ENCODE data around the gene CRNKL1.

Gene CRNKL1

GRCh38 chr20:20063941-20064702 is 11.9 kb upstream of the CRNKL1 start:
- no peak for DNase-seq (ENCODE audit: low read depth)

GRCh38 chr20:20060234-20060998 is 8.2 kb upstream of the CRNKL1 start:
- no peak for DNase-seq (ENCODE audit: low read depth)

- DNase-seq (ENCODE audit: low read depth): no peak
Measured at GRCh38 chr20:20051767-20052073, 546 bp downstream of the CRNKL1 start.

GRCh38 chr20:20039752-20040387 is 12.4 kb downstream of the CRNKL1 start:
- no peak for DNase-seq (ENCODE audit: low read depth)

GRCh38 chr20:20038586-20038985 is 13.7 kb downstream of the CRNKL1 start:
- no peak for DNase-seq (ENCODE audit: low read depth)

- no peak for DNase-seq (ENCODE audit: low read depth)
Measured at GRCh38 chr20:20037960-20038359, 14.3 kb downstream of the CRNKL1 start.

GRCh38 chr20:20036756-20037155 is 15.5 kb downstream of the CRNKL1 start:
- DNase-seq (ENCODE audit: low read depth): no peak

GRCh38 chr20:20034486-20034885 is 17.8 kb downstream of the CRNKL1 start:
- DNase-seq (ENCODE audit: low read depth): no peak

GRCh38 chr20:20031790-20032189 is 20.5 kb downstream of the CRNKL1 start:
- no peak for DNase-seq (ENCODE audit: low read depth)

GRCh38 chr20:20027284-20027683 is 25.0 kb downstream of the CRNKL1 start:
- DNase-seq (ENCODE audit: low read depth): no peak

GRCh38 chr20:20024942-20025341 is 27.3 kb downstream of the CRNKL1 start:
- no peak for DNase-seq (ENCODE audit: low read depth)

- DNase-seq (ENCODE audit: low read depth): no peak
Measured at GRCh38 chr20:20023395-20023794, 28.9 kb downstream of the CRNKL1 start.

- no peak for DNase-seq (ENCODE audit: low read depth)
Measured at GRCh38 chr20:20022498-20022897, 29.8 kb downstream of the CRNKL1 start.

GRCh38 chr20:20021835-20022234 is 30.4 kb downstream of the CRNKL1 start:
- DNase-seq (ENCODE audit: low read depth): no peak

- no peak for DNase-seq (ENCODE audit: low read depth)
Measured at GRCh38 chr20:20020908-20021307, 31.4 kb downstream of the CRNKL1 start.

GRCh38 chr20:20019123-20019522 is 33.1 kb downstream of the CRNKL1 start:
- DNase-seq (ENCODE audit: low read depth): no peak

- DNase-seq (ENCODE audit: low read depth): no peak
Measured at GRCh38 chr20:20018366-20018765, 33.9 kb downstream of the CRNKL1 start.

- DNase-seq (ENCODE audit: low read depth): no peak
Measured at GRCh38 chr20:20017844-20018185, 34.5 kb downstream of the CRNKL1 start.

GRCh38 chr20:20017001-20017843 is 35.0 kb downstream of the CRNKL1 start, which contains the start of gene NAA20:
TSS of gene NAA20 (plus strand) at chr20:20017362. CDS start at chr20:20017397, 35 bp downstream.
- peak; percentile 88 for DNase-seq (ENCODE audit: low read depth)

- DNase-seq (ENCODE audit: low read depth): no peak
Measured at GRCh38 chr20:20014659-20015058, 37.6 kb downstream of the CRNKL1 start.

GRCh38 chr20:20012541-20012940 is 39.7 kb downstream of the CRNKL1 start:
- DNase-seq (ENCODE audit: low read depth): no peak
